Smooth muscle cell (in vitro differentiated cells): ENCODE data around the gene GPR156. TPM values are rescaled to one million over a fixed set of nuclear protein-coding genes. Genes with fewer than 3 reads are reported as not detected.
"Not testable (repeated sequence)": the region's sequence is repeated elsewhere in the genome, so short reads cannot be mapped to it uniquely, and the experiment has no call there.

ENCODE experiments used
- DNase-seq: peaks from one replicate; lab custom pipeline; 2025; ENCODE audit not compliant: unreplicated experiment; lab: John Stamatoyannopoulos, UW
- H2AFZ ChIP-seq: fragments of 200-600 bp; sonication (generic); 2 replicates; pipeline ENCODE4 v1.6.0; 2016; ENCODE audit warnings: antibody characterized with exemption, low read depth, mild to moderate bottlenecking
- H3F3A ChIP-seq: fragments of 200-600 bp; sonication (generic); 2 replicates; pipeline ENCODE4 v1.6.0; 2017; ENCODE audit warnings: antibody characterized with exemption, low read depth
- H3K27ac ChIP-seq: fragments of 200-600 bp; sonication (generic); 2 replicates; pipeline ENCODE4 v1.5.1; 2016; ENCODE audit warnings: low read depth, mild to moderate bottlenecking
- H3K27me3 ChIP-seq: fragments of 200-600 bp; sonication (generic); 2 replicates; pipeline ENCODE4 v1.6.1; 2016; ENCODE audit warnings: low read depth, mild to moderate bottlenecking
- H3K36me3 ChIP-seq: fragments of 200-600 bp; sonication (generic); 2 replicates; pipeline ENCODE4 v1.5.1; 2016; ENCODE audit warnings: low read depth
- H3K4me1 ChIP-seq: fragments of 200-600 bp; sonication (generic); 2 replicates; pipeline ENCODE4 v1.5.1; 2016; ENCODE audit warnings: low read depth
- H3K4me2 ChIP-seq: fragments of 200-600 bp; sonication (generic); 2 replicates; pipeline ENCODE4 v1.6.0; 2016; ENCODE audit warnings: mild to moderate bottlenecking
- H3K4me3 ChIP-seq: fragments of 200-600 bp; sonication (generic); 2 replicates; pipeline ENCODE4 v1.5.1; 2016; ENCODE audit warnings: mild to moderate bottlenecking
- H3K79me2 ChIP-seq: fragments of 200-600 bp; sonication (generic); 2 replicates; pipeline ENCODE4 v1.6.0; 2016; ENCODE audit warnings: low read depth, mild to moderate bottlenecking
- H3K9ac ChIP-seq: fragments of 200-600 bp; sonication (generic); 2 replicates; pipeline ENCODE4 v1.6.0; 2016; ENCODE audit warnings: low read depth
- H3K9me3 ChIP-seq: fragments of 200-600 bp; sonication (generic); replicated peaks from 2 replicates; pipeline ENCODE4 v1.5.1; 2016; ENCODE audit warnings: low read depth
- H4K20me1 ChIP-seq: fragments of 200-600 bp; sonication (generic); 2 replicates; pipeline ENCODE4 v1.6.0; 2016; ENCODE audit warnings: low read depth
- WGBS: methylation state at CpG from one replicate; pipeline ENCODE4 v1.1.7; 2016; ENCODE audit warnings: low lambda C conversion rate; 5-methylcytosine and 5-hydroxymethylcytosine counted together
- polyA plus RNA-seq: library from polyadenylated mRNA; unstranded; fragments of >200 nt; fragmentation: Nextera tagmentation; extraction: Ambion mirVana; gene quantifications from 2 replicates; pipeline ENCODE4 v1.2.1, GENCODE V29; 2016
- total RNA-seq: library from RNA; depleted of rRNA; stranded (reverse); fragments of >200 nt; gene quantifications from 2 replicates; pipeline ENCODE4 v1.2.3, GENCODE V29; 2014
- TF ChIP-seq, protein P1 (sequence below): fragments of 200-600 bp; sonication (generic); IDR thresholded peaks from 2 replicates; pipeline ENCODE4 v1.5.1; 2017; ENCODE audit warnings: borderline replicate concordance, mild to moderate bottlenecking, antibody characterized with exemption; ENCODE audit not compliant: insufficient read depth, poor library complexity, severe bottlenecking

Gene GPR156
- total and polyA plus RNA-seq, 2 experiments from 2014 or later: 1.2 to 2.9 TPM

- no peak for DNase-seq
- no peak overlapping the region for H3K4me3 ChIP-seq
- no peaks in the 10 kb centered on the region for H3F3A ChIP-seq
- no peaks in the 10 kb centered on the region for H3K4me1 ChIP-seq
- no peak overlapping the region for H3K4me2 ChIP-seq
- H2AFZ ChIP-seq: no peak overlapping the region
- H3K79me2 ChIP-seq: no peaks in the 10 kb centered on the region
- no peaks in the 10 kb centered on the region for H3K36me3 ChIP-seq
- H4K20me1 ChIP-seq: no peaks in the 10 kb centered on the region
- TF ChIP-seq, protein P1, sequence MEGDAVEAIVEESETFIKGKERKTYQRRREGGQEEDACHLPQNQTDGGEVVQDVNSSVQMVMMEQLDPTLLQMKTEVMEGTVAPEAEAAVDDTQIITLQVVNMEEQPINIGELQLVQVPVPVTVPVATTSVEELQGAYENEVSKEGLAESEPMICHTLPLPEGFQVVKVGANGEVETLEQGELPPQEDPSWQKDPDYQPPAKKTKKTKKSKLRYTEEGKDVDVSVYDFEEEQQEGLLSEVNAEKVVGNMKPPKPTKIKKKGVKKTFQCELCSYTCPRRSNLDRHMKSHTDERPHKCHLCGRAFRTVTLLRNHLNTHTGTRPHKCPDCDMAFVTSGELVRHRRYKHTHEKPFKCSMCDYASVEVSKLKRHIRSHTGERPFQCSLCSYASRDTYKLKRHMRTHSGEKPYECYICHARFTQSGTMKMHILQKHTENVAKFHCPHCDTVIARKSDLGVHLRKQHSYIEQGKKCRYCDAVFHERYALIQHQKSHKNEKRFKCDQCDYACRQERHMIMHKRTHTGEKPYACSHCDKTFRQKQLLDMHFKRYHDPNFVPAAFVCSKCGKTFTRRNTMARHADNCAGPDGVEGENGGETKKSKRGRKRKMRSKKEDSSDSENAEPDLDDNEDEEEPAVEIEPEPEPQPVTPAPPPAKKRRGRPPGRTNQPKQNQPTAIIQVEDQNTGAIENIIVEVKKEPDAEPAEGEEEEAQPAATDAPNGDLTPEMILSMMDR: no peak
- no peaks in the 10 kb centered on the region for H3K27me3 ChIP-seq
- H3K9me3 ChIP-seq: no peaks in the 10 kb centered on the region
- H3K9ac ChIP-seq: no peak overlapping the region
- no peak overlapping the region for H3K27ac ChIP-seq
Measured at GRCh38 chr3:120299403-120299802, 14.4 kb upstream of the GPR156 start.

GRCh38 chr3:120298996-120299395 lies 14.0 kb upstream of the GPR156 start:
- no peak overlapping the region for H2AFZ ChIP-seq
- TF ChIP-seq, protein P1: no peak
- H4K20me1 ChIP-seq: no peaks in the 10 kb centered on the region
- H3K27ac ChIP-seq: no peak overlapping the region
- no peaks in the 10 kb centered on the region for H3F3A ChIP-seq
- H3K9me3 ChIP-seq: no peaks in the 10 kb centered on the region
- H3K9ac ChIP-seq: no peak overlapping the region
- H3K27me3 ChIP-seq: no peaks in the 10 kb centered on the region
- H3K4me2 ChIP-seq: no peak overlapping the region
- no peaks in the 10 kb centered on the region for H3K4me1 ChIP-seq
- no peak overlapping the region for H3K4me3 ChIP-seq
- no peaks in the 10 kb centered on the region for H3K36me3 ChIP-seq
- DNase-seq: no peak
- no peaks in the 10 kb centered on the region for H3K79me2 ChIP-seq

GRCh38 chr3:120291552-120291951 lies 6.5 kb upstream of the GPR156 start:
- not testable (repeated sequence) for H3K79me2 ChIP-seq, H3K9ac ChIP-seq, DNase-seq, H3K36me3 ChIP-seq, H3K4me3 ChIP-seq, H3K27me3 ChIP-seq, H4K20me1 ChIP-seq, H3K4me1 ChIP-seq, H3K27ac ChIP-seq, H2AFZ ChIP-seq, H3K4me2 ChIP-seq, H3F3A ChIP-seq
- peaks cover 11% of the 10 kb centered on the region for H3K9me3 ChIP-seq
- WGBS: 57% methylated on average over 2 of the region's 2 CpGs

DNA sequence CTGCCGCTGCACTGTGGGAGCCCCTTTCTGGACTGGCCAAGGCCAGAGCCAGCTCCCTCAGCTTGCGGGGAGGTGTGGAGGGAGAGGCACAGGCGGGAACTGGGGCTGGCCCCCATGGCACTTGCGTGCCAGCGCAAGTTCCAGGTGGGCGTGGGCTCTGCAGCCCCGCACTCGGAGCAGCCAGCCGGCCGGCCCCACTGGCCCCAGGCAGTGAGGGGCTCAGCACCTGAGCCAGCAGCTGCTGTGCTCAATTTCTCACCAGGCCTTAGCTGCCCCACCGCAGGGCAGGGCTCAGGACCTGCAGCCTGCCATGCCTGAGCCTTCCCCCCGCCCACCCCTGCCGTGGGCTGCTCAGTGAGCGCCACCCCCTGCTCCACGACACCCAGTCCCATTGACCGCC lies 4.6 kb upstream of the GPR156 start:
- H3K4me3 ChIP-seq: no peak overlapping the region
- TF ChIP-seq, protein P1: no peak
- WGBS: 90% methylated on average over 7 of the region's 16 CpGs

More for the DNA sequence above, 4.6 kb upstream of the GPR156 start:
- Histone ChIP-seq H3K27ac (no peak overlapping the region), H3K36me3 (no peaks in the 10 kb centered on the region), H3K9ac (no peak overlapping the region), H3K4me2 (no peak overlapping the region), H4K20me1 (no peaks in the 10 kb centered on the region), H2AFZ (no peak overlapping the region), H3K27me3 (no peaks in the 10 kb centered on the region), H3K9me3 (peaks cover 11% of the 10 kb centered on the region), H3K4me1 (peaks cover 2% of the 10 kb centered on the region), H3K79me2 (no peaks in the 10 kb centered on the region), H3F3A (no peaks in the 10 kb centered on the region)
- no peak for DNase-seq
